SKM-1 (cell line): Measurements from ENCODE around the gene TMEM72.

Source experiments
- DNase-seq: peaks from one replicate; lab custom pipeline; 2025; ENCODE audit not compliant: unreplicated experiment; lab: John Stamatoyannopoulos, UW

The TMEM72 gene

GRCh38 chr10:44916429-44916828 is 5.3 kb downstream of the TMEM72 start:
- DNase-seq = no peak

GRCh38 chr10:44917848-44918247 is 6.7 kb downstream of the TMEM72 start:
- DNase-seq = no peak

- no peak for DNase-seq
Measured at GRCh38 chr10:44920252-44920651, 9.1 kb downstream of the TMEM72 start.

DNA sequence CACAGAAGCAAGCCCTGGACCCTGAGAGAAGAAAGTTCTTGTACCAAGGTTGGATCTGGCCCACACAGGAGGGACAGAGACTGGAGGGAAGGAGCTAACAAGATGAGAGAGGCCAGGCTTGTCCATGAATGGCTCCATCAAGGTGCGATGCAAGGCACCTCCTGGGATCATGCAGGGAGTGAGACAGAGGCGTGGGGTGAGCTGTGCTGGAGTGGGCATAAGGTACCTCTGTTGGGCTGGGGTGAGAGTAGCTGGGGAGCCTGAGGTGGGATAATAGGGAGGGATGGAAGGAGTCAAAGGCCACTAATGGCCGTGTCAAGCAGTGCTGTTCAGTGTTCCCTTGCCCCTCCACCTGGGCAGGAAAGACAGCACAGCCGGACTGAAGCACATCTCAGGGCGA is 9.9 kb downstream of the TMEM72 start:
- no peak for DNase-seq

DNA sequence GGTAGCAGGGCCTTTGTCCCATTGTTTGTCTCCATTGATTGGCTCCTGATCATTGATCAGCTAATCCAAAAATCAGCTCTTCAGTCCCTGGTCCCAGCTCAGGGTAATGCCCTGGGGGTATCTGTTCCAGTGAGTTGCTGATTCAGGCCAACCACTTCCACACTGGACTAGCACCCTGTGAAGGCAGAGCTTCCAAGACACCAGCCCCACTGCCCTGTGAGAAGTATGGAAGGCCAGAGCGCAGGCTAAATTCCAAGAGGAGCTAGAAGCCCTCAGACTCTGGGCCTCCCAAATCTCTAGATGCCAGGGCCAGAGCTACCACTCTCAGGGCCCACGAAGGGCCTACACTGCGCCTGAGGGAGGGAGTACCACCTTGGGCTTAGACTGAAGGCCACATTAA is 10.4 kb downstream of the TMEM72 start:
- no peak for DNase-seq

GRCh38 chr10:44922021-44922420 is 10.9 kb downstream of the TMEM72 start:
- DNase-seq = no peak

DNA sequence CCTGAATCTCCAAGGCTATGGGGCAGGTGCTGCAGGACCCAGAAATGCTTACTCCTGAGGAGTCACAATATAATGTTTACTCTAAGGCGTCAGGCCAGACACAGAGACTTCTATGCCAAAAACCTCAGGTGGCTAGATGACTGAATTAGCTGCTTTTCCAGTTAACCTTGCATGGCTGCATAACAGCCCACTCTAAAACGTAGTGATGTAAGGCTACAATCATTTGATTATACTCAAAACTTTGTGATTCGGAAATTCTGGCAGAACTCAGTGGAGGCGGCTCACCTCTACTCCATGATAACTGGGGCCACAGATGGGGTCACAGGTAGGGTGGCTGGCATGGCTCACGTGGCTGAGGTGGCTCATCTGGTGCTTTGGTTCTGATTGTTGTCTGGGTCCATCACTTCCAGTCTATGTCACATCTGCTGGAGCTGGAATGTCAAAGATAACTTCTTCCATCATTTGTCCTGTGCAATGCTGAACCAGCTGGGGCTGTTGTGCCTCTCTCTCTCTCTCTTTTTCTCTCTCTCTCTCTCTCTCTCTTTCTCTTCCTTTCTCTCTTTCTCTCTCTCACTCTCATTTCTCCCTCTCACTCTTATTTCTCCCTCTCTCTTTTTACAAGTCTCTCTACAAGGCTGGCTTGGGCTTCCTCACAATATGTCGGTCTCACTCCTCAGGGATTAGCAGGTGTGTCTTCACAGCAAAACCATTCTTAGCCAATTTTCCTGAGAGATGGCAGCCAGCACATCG is 11.8 kb downstream of the TMEM72 start:
- DNase-seq = no peak

DNA sequence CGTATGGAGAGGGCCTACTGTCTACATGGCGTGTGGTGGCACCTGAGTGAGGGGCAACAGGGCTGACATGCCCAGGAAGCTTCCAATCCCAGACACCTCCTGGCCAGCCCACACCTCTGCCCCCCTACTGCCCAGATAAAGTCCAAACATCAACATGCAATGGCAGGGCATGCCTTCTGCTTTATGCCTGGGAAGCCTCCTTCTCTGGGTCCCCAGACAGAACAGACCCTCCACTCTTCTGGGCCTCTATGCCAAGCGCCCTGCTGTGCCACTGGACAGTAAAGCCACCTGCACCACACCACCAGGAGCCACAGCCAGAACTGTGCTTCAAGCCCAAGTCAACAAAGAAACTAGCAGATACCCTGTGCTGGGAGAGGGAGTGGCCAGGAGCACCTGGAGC is 12.5 kb downstream of the TMEM72 start:
- no peak for DNase-seq

GRCh38 chr10:44924261-44925040 is 13.3 kb downstream of the TMEM72 start:
- DNase-seq = no peak

- no peak for DNase-seq
Measured at GRCh38 chr10:44925224-44925623, 14.1 kb downstream of the TMEM72 start.

- no peak for DNase-seq
Measured at GRCh38 chr10:44925811-44926750, 14.9 kb downstream of the TMEM72 start.

DNA sequence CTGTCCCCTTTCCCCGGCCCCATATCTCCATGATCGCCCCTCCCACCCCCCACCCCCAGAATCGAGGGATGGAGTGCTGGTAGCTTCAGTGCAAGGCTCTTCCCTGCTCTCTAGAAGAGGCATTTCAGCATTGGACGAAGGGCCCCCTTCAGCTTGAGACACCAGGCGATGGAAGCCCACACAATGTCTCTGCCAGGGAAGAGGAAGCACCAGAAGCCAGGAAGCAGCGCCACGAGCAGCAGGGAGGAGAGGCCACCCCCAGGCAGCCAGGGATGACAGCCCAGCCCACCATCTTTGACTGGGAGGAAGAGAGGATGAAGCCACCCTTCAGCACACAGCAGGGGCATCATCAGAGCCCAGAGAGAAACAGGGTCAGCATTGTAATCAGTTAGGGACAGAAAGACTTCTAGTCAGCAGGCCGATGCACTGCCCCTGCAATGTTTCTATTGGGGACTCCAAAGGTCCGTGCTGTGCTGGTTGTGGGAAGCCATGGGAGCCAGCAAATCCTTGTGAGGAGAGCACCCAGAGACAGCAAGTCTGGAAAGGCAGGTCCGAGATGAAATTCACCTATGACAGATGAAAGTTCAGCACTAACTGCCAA is 15.7 kb downstream of the TMEM72 start:
- no peak for DNase-seq

GRCh38 chr10:44927352-44927751 is 16.2 kb downstream of the TMEM72 start:
- no peak for DNase-seq

- no peak for DNase-seq
Measured at GRCh38 chr10:44928462-44928861, 17.3 kb downstream of the TMEM72 start.

DNA sequence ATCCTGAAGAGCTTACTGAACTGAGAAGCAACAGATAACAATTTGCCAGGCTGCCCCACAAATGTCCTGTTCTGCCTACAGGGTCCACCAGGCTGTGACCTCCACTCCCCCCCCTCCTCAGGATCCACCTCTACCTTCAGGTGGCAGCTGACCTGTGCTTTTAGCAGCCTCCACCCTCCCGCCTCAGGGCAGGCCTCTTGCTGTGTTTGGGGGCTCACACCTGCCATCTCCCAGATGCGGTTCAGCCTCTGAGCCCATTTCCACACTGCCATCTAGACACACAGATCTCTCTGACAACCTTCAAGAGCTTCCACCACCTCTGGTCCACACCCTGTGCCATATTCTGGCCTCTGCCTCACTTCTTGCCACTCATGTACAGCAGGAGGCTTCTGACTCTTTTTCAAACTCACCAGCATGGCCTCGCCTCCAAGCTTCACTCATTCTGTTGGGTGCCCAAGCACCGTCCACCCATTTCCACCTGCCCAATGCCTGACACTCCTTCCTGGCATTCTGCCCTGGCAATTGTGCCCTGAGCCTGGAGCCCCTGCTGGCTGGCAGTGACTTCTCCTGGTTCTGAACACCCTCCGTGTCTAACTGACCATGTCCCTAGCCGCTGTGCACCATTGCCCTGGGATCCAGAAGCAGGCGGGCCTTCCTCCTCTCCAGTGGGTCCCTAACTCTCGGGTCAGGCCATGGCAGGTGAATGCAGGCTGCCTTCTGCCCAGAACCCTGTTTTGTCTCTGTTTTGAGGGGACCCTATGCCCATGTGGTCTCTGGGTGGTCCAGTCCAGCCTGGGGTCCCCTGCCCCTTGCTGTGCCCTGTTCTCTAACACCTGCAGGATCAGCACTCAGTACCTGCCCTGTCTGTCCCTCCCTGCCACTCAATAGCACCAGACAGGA is 18.5 kb downstream of the TMEM72 start:
- no peak for DNase-seq

- DNase-seq = no peak
Measured at GRCh38 chr10:44930904-44931620, 19.9 kb downstream of the TMEM72 start.

- no peak for DNase-seq
Measured at GRCh38 chr10:44931621-44932516, 20.7 kb downstream of the TMEM72 start.
